ENCODE results near the gene CPED1. TPM values are rescaled to one million over a fixed set of nuclear protein-coding genes. Genes with fewer than 3 reads are reported as not detected.
"Not testable (repeated sequence)": the region's sequence is repeated elsewhere in the genome, so short reads cannot be mapped to it uniquely, and the experiment has no call there.

The CPED1 gene
- total RNA-seq, 1 experiment from 2014 or later: 33.6 TPM

GRCh38 chr7:121039510-121039822 is 51.0 kb downstream of the CPED1 start:
- no peak for DNase-seq (ENCODE audit: low read depth)

DNA sequence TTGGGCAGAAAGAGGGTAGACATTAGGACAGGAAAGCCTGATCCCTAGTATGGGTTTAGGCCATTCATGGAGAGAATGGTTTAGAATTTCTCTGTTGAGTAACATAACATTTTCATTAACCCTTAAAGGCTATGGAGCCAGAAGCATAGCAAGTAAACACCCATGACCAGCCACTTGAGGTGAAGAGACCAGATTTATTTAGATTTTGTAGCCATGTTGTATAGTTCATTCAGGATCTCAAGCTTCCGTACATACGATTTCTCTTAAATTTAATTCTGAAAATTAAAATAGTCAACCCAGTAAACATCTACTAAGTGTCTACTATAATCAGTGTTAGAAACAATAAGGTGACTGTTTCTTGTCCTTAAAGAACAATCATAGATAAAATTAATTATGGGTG is 51.5 kb downstream of the CPED1 start:
- DNase-seq (ENCODE audit: low read depth): no peak

- peak; percentile 26 for DNase-seq (ENCODE audit: low read depth)
These were observed 53.1 kb downstream of the CPED1 start for GRCh38 chr7:121041516-121042148.

- no peak for DNase-seq (ENCODE audit: low read depth)
These were observed 53.7 kb downstream of the CPED1 start for GRCh38 chr7:121042195-121042594.

- no peak for DNase-seq (ENCODE audit: low read depth)
These were observed 54.4 kb downstream of the CPED1 start for GRCh38 chr7:121042899-121043298.

DNA sequence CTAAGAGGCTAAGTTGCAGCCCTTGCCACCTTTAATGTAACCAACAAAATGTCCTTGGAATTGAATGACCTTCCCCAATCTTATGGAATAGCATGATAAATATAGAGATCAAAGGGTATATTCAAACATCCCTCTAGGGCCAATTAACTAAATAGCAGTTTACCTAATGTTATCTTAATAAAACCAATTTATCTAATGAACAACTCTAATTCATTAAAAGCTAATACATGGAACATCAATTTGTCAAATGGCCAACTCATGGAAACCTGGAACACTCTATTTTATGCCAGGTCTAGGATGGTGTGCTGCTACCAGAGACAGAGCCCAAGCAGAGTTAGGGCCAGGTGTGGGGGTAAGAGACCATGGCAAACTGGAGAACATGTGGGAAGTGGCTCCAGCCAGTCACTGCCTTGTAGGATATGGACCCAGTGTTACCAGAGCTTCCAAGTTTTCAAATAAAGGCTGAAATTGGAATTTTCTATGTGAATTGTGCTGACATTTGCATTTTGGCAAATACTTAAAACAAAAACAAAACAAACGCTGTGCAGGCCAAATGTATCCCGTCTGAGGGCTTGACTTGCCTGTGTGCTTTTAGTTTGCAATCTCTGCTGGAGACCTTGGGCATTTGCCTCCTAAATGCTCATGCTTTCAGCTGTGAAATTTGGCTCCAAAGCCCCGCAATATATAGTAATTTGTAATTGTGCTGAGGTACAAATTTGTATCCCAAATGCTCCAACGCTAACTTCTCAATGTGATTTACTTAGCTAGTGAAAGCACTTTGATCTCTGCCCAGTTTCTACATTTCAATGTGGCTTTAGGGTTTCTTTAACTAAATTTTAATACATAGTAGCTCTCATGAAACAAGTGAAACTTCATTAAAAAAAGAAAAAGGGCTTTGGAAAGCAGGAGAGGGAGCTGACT is 55.1 kb downstream of the CPED1 start:
- no peak for DNase-seq (ENCODE audit: low read depth)

- DNase-seq (ENCODE audit: low read depth): no peak
These were observed 56.6 kb downstream of the CPED1 start for GRCh38 chr7:121045090-121045489.

GRCh38 chr7:121046009-121046408 is 57.5 kb downstream of the CPED1 start:
- no peak for DNase-seq (ENCODE audit: low read depth)

DNA sequence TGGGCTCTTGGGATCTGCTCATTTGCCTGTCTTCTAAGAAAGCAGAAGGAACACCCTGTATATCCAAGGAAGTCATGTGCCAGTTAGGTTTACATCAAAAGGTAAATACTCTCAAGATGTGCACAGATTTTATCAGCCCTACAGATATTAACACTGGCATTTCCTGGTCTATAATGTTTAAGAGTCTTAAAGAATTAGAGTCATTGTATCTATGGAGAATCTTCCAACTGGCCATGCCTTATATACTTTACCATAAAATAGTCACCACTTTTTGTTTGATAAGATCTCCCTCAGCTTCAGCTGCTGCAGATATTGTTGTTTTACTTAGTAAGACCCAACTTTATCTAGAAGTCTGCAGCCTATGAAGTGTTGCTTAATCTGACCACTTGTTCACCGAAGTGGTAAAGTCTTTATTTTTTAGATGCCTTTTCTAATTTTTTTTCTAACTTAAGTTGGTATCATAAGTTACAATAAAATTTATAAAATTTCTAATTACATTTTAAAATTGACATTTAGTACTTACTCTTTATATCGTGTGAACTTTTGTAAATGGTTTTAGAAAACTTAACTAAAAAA is 58.5 kb downstream of the CPED1 start:
- no peak for DNase-seq (ENCODE audit: low read depth)

DNA sequence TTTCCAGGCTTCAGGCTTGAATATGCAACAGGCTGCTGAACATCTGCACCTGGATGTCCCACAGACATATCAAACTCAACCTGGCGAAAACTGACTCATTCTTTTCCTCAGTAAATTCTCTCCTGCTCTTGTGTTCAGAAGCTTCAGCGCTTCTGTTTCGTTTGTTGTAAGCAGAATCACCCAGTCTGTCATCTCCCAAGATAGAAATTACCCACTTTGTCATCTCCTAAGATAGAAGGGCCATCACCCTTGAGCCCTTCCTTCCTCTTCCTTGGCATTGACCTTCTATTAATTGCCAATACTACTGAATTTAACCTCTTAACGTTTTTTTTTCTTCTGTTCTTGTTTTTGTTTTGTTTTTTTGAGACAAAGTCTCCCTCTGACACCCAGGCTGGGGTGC is 59.7 kb downstream of the CPED1 start:
- DNase-seq (ENCODE audit: low read depth): no peak

DNA sequence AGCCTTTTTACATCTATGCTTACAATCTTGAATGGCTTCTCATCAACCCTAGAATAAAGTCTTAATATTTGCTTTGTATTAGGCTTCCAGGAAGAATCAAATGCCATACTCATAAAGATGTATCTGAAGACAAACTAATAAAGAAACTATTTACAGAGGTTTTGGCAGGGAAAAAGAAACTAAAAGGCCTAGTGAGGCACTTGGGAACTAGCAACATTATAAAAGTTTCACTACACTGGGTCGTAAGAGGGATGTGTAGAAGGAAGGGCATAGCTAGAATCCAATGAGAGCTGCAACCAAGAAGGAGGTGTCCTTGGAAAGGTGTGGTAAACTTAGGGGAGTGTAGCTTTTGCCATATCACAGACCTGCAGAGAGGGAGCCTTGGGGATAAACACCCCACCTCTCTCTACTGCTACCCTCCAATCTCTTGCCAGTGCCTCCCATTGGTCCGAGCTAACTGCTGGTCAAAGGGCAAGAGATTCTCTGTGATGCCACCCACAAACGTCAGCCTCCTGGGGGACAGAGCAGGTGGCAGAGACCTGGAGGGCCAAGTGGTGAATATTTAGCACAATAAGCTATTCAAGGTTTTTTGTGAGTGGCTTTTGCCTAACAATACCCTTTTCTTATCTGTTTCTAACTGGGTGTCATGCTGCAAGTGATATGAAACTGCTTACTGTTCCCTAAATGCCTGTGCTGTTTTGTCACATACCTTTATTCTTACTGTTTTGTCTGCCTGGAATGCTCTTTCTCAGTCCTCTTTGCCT is 60.7 kb downstream of the CPED1 start:
- no peak for DNase-seq (ENCODE audit: low read depth)

GRCh38 chr7:121049897-121050296 is 61.4 kb downstream of the CPED1 start:
- DNase-seq (ENCODE audit: low read depth): no peak

DNA sequence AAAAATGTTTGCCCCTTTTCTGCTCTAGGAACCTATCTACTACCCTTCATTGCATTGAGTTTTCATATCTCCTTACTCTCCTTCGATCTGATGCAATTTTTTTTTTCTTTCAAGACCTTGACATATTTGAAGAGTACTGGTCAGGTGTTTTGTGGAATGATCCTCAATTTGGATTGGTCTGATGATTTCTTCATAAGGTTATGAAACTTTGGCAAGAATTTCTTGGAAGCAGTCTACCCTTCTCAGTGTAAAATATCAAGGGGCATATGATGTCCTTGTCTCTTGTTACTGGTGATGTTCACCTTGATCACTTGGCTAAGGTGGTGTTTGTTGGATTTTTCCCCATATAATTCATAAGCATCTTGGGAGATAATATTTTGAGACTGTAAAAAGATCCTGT is 64.7 kb downstream of the CPED1 start:
- no peak for DNase-seq (ENCODE audit: low read depth)

DNA sequence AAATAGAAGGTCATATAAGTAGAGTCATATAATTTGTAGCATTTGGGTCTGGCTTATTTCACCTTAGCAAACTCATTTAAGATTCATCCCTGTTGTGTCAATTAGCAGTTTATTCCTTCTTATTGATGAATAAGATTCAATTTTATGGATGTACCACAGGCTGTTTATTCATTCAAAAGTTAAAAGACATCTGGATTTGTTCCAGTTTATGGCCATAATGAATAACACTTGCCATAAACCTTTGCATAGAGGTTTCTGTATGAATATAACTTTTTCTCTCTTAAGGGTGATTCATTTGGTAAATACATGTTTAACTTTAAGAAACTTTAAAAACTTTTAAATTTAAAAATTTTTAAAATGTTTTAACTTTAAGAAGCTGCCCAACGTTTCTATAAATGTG is 66.4 kb downstream of the CPED1 start:
- no peak for DNase-seq (ENCODE audit: low read depth)

DNA sequence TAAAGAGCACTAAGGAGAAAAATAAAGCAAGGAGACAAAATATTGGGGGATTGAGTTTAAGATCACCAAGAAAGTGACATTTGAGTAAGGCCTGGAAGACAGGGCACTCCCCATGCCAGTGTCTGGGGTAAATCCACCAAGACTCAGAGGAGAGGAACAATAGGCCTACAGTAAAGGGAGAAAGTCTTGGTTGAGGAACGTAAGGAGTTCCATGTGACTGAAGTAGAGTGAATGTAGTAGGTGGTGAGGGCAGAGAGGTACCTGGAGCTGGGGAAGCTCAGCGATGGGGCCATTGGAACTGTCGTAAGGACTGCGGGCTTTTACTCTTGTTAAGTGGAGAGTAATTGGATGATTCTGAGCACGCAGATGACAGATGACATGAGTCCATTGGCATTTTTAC is 69.4 kb downstream of the CPED1 start:
- DNase-seq (ENCODE audit: low read depth): no peak

DNA sequence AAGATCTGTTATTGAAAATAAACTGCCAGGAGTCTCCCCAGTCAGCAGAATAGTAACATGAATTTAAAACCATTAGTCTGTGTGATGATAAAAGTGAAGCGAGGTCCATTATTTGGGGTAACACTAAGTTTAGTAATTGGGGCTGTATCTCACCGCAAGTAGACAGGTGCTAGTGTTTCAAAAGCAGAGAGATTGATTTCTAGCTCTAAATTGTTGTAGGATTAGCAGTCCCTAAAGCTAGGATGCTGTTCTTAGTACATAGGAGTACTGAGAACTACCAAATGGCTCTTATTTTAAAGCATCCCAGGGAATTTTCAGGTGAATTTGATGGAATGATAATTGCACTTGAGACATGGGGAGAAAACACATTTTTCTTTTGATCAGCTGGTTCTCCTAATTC is 70.5 kb downstream of the CPED1 start:
- DNase-seq (ENCODE audit: low read depth): no peak

DNA sequence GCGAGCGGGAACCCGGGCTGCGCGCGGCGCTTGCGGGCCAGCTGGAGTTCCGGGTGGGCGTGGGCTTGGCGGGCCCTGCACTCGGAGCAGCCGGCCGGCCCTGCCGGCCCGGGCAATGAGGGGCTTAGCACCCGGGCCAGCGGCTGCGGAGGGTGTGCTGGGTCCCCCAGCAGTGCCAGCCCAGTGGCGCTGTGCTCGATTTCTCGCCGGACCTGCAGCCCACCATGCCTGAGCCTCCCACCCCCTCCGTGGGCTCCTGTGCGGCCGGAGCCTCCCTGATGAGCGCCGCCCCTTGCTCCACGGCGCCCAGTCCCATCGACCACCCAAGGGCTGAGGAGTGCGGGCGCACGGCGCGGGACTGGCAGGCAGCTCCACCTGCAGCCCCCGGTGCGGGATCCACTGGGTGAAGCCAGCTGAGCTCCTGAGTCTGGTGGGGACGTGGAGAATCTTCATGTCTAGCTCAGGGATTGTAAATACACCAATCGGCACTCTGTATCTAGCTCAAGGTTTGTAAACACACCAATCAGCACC is 71.5 kb downstream of the CPED1 start:
- not testable (repeated sequence) for DNase-seq (ENCODE audit: low read depth)

GRCh38 chr7:121061677-121062582 is 73.4 kb downstream of the CPED1 start:
- DNase-seq (ENCODE audit: low read depth): no peak

- DNase-seq (ENCODE audit: low read depth): no peak
These were observed 74.3 kb downstream of the CPED1 start for GRCh38 chr7:121062671-121063279.

GRCh38 chr7:121067717-121068116 is 79.2 kb downstream of the CPED1 start:
- DNase-seq (ENCODE audit: low read depth): not testable (repeated sequence)
